Trophoblast cell (in vitro differentiated cells and primary cell): ENCODE measurements around the gene WDTC1.

Experiments used
- DNase-seq, 2 donors: peaks; one replicate each; pipeline ENCODE4 v3.0.0-alpha.2; 2016
- H2AFZ ChIP-seq: 2 replicates; pipeline ENCODE4 v1.6.1; 2013; ENCODE audit warnings: low read length, moderate library complexity, mild to moderate bottlenecking; ENCODE audit not compliant: insufficient read depth, poor library complexity
- H2AK5ac ChIP-seq: 2 replicates; pipeline ENCODE4 v1.6.1; 2013; ENCODE audit warnings: mild to moderate bottlenecking, low read length
- H2BK120ac ChIP-seq: 2 replicates; pipeline ENCODE4 v1.6.1; 2013; ENCODE audit warnings: low read length, mild to moderate bottlenecking, moderate library complexity; ENCODE audit not compliant: insufficient read depth, poor library complexity
- H2BK12ac ChIP-seq: 2 replicates; pipeline ENCODE4 v1.6.1; 2013; ENCODE audit warnings: mild to moderate bottlenecking, low read length, moderate library complexity
- H2BK5ac ChIP-seq: 2 replicates; pipeline ENCODE4 v1.6.1; 2013; ENCODE audit warnings: low read length, low read depth, moderate library complexity, mild to moderate bottlenecking; ENCODE audit not compliant: poor library complexity
- H3K14ac ChIP-seq: 2 replicates; pipeline ENCODE4 v1.6.1; 2013; ENCODE audit warnings: mild to moderate bottlenecking, low read length
- H3K18ac ChIP-seq: 2 replicates; pipeline ENCODE4 v1.6.1; 2013; ENCODE audit warnings: mild to moderate bottlenecking, low read length
- H3K23ac ChIP-seq: 2 replicates; pipeline ENCODE4 v1.6.1; 2013; ENCODE audit warnings: low read length
- H3K27ac ChIP-seq: 2 replicates; pipeline ENCODE4 v1.5.1; 2013; ENCODE audit warnings: low read depth, mild to moderate bottlenecking, inconsistent platforms, low read length, moderate library complexity
- H3K27me3 ChIP-seq: 2 replicates; pipeline ENCODE4 v1.6.1; 2013; ENCODE audit warnings: inconsistent platforms, mild to moderate bottlenecking, low read length, moderate library complexity; ENCODE audit not compliant: insufficient read depth
- H3K36me3 ChIP-seq, 2 experiments: 1 replicate in 1 of 2; 2 replicates in 1 of 2; pipeline ENCODE4 v1.6.1; 2013; ENCODE audit warnings: low read length in 2 of 2, mild to moderate bottlenecking in 2 of 2, moderate library complexity in 1 of 2; ENCODE audit not compliant: insufficient read depth in 2 of 2, control insufficient read depth in 1 of 2
- H3K4ac ChIP-seq: 2 replicates; pipeline ENCODE4 v1.6.1; 2013; ENCODE audit warnings: low read depth, mild to moderate bottlenecking, low read length, moderate library complexity
- H3K4me1 ChIP-seq, 2 experiments: 1 replicate in 1 of 2; 2 replicates in 1 of 2; pipeline ENCODE4 v1.6.1; 2013; ENCODE audit warnings: low read length in 2 of 2, mild to moderate bottlenecking in 2 of 2, moderate library complexity in 1 of 2; ENCODE audit not compliant: insufficient read depth in 2 of 2, control insufficient read depth in 1 of 2
- H3K4me2 ChIP-seq: 2 replicates; pipeline ENCODE4 v1.6.1; 2013; ENCODE audit warnings: inconsistent platforms, mild to moderate bottlenecking, low read length, moderate library complexity
- H3K4me3 ChIP-seq: 2 replicates; pipeline ENCODE4 v1.5.1; 2013; ENCODE audit warnings: mild to moderate bottlenecking, low read depth, low read length, inconsistent platforms
- H3K79me1 ChIP-seq: one replicate; pipeline ENCODE4 v1.6.1; 2013; ENCODE audit warnings: low read length
- H3K79me2 ChIP-seq: 2 replicates; pipeline ENCODE4 v1.6.1; 2013; ENCODE audit warnings: low read length, mild to moderate bottlenecking; ENCODE audit not compliant: control insufficient read depth, insufficient read depth, poor library complexity
- H3K9ac ChIP-seq: 2 replicates; pipeline ENCODE4 v1.6.1; 2013; ENCODE audit warnings: mild to moderate bottlenecking, low read length
- H3K9me3 ChIP-seq: 2 replicates; pipeline ENCODE4 v1.6.1; 2013; ENCODE audit warnings: low read depth, mild to moderate bottlenecking, control low read depth, inconsistent platforms, low read length; ENCODE audit not compliant: insufficient read depth
- H4K12ac ChIP-seq: 2 replicates; pipeline ENCODE4 v1.6.1; 2013; ENCODE audit warnings: low read depth, mild to moderate bottlenecking, low read length, moderate library complexity
- H4K8ac ChIP-seq: 2 replicates; pipeline ENCODE4 v1.6.1; 2013; ENCODE audit warnings: low read depth, mild to moderate bottlenecking, low read length, moderate library complexity
- H4K91ac ChIP-seq: one replicate; pipeline ENCODE4 v1.6.1; 2013; ENCODE audit warnings: low read depth, mild to moderate bottlenecking, low read length, moderate library complexity
- WGBS: extraction: QIAGEN DNeasy Blood & Tissue Kit; methylation state at CpG from one replicate; pipeline ENCODE4 v1.1.7; 2013; ENCODE audit warnings: missing lambda C conversion rate; ENCODE audit not compliant: insufficient read length, insufficient coverage; ENCODE audit errors: extremely low coverage; 5-methylcytosine and 5-hydroxymethylcytosine counted together

The WDTC1 gene

DNA sequence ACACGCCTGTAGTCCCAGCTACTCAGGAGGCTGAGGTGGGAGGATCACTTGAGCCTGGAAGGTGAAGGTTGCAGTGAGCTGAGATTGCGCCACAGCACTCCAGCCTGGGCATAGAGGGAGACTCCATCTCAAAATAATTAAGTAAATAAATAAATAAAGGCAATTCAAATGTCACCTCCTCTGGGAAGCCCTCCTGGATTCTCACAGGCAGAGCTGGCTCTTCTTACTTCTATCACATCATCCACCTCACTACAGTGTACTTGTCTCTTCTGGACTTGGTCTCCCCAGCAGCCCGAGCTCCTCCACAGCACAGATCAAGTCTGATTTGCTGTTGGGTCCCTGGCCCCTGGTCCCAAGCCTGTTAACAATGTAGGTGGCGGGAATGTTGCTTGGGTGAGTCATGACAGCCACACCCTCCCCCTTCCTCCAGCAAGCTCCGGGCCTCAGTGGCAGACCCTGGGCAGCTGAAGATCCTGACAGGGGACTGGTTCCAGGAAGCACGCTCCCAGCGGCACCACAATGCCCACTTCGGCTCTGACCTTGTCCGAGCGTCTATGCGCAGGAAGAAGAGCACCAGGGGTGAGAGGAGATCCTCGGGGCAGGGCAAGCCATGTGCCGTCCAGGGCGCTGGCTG is 112.7 kb downstream of the WDTC1 start:
- Histone ChIP-seq H3K14ac (no peak overlapping the region), H3K36me3 (no peaks in the 10 kb centered on the region), H3K79me1 (peaks cover 22% of the 10 kb centered on the region), H3K27ac (no peak overlapping the region), H3K4me1 (peaks cover 37 to 43% of the 10 kb centered on the region in 2 experiments), H3K9ac (no peak overlapping the region), H2BK5ac (no peak overlapping the region), H3K79me2 (peaks cover 4% of the 10 kb centered on the region), H4K91ac (no peak overlapping the region), H3K27me3 (no peaks in the 10 kb centered on the region), H2BK12ac (no peak overlapping the region), H3K4me2 (no peak overlapping the region), H3K4ac (no peak overlapping the region), H3K9me3 (peaks cover 7% of the 10 kb centered on the region), H2AFZ (no peak overlapping the region), H3K18ac (no peak overlapping the region), H2BK120ac (no peak overlapping the region), H3K23ac (no peak overlapping the region), H4K12ac (no peak overlapping the region), H3K4me3 (no peak overlapping the region), H2AK5ac (no peak overlapping the region), H4K8ac (no peak overlapping the region)
- peak in 1 of 2 donors; percentile 53 for DNase-seq
- WGBS, result no CpG with 5 or more reads among the region's 14 CpGs

DNA sequence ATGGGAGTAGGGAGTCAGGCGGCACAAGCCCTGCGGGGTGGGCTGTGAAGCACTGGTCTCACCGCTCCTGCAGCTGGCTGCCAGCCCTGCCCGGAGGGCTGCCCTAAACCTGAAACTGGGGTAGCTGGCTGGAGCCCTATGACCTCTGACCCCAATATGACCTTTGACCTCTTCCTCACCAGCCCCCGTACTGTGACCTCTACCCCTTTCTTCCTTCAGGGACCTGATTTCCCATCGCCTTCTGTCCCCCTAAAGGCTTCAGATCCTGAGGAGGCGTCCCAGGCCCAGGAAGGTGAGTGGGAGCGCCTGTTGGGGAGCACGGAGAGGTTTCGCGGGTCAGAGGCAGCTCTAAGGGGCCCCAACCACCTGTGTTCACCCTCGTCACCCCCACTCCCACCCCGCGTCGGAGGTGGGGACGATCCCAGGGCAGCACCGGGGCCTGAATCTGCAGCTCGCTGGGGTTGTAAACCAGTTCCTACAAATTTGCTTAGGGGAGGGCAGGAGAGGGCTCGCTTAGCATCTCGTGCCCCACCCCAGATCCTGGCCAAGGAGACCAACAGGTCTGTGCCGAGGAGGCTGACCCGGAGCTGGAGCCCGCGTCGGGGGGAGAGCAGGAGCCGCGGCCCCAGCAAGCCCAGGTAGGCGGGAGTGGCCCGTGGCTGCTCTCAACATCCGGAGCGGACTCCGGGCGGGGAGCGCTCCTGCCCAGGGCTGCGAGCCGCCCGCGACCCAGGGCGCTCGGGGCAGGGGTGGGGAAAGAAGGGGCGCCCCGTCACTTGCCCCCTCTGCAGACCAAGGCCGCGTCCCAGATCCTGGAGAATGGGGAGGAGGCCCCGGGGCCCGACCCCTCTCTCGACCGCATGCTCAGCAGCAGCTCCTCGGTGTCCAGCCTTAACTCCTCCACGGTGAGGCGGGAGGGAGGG is 114.7 kb downstream of the WDTC1 start:
- Histone ChIP-seq H3K18ac (peak overlapping the region; percentile 28), H3K79me2 (no peaks in the 10 kb centered on the region), H3K14ac (peak overlapping the region; percentile 33), H2BK12ac (peak overlapping the region; percentile 32), H3K4me1 (peaks cover 22 to 28% of the 10 kb centered on the region in 2 experiments), H3K27me3 (no peaks in the 10 kb centered on the region), H4K8ac (peak overlapping the region; percentile 39), H4K12ac (peak overlapping the region; percentile 24), H2BK5ac (peak overlapping the region; percentile 24), H2AFZ (peak overlapping the region; percentile 67), H3K4me3 (peak overlapping the region; percentile 60), H3K79me1 (peaks cover 11% of the 10 kb centered on the region), H2BK120ac (peak overlapping the region; percentile 18), H3K4me2 (peak overlapping the region; percentile 66), H3K9me3 (peaks cover 6% of the 10 kb centered on the region), H2AK5ac (peak overlapping the region; percentile 1), H3K23ac (no peak overlapping the region), H3K36me3 (peaks cover 0 to 4% of the 10 kb centered on the region in 2 experiments), H4K91ac (peak overlapping the region; percentile 78), H3K4ac (peak overlapping the region; percentile 7), H3K9ac (no peak overlapping the region), H3K27ac (no peak overlapping the region)
- peak; percentile 74 to 76 for DNase-seq
- no CpG with 5 or more reads among the region's 51 CpGs for WGBS

DNA sequence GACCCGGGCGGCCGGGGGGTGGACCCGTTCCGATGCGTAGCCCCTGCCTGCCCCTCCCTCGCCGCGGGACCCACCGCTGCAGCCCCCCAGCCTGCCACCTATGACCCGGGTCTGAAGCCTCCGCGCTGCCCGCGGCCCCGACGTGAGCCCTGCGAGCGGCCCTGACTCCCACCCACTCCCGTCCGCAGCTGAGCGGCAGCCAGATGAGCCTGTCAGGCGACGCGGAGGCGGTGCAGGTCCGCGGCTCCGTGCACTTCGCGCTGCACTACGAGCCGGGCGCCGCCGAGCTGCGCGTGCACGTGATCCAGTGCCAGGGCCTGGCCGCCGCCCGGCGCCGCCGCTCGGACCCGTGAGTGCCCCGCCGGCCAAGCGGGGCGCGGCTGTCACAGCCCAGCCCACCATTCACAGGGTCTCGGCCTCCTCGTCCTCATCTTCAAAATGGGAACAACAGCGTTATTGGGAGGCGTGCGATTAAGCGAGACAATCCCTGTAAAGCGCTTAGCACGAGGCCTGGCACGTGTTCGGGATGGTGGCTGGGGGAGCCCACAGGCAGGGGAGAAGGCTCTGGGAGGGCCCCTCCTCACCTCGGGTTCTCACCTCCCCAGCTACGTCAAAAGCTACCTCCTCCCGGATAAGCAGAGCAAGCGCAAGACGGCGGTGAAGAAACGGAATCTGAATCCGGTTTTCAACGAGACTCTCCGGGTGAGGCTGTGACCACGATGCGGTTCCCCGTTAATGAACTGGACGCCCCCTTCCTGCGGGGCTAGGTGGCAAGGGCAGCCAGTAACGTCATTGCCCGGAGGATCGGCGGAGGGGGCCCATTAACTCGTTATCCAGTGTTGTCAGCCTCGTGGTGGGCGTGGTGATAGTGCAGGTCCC is 115.6 kb downstream of the WDTC1 start:
- Histone ChIP-seq H3K9ac (no peak overlapping the region), H3K14ac (peak overlapping the region; percentile 0), H3K27me3 (no peaks in the 10 kb centered on the region), H3K4ac (no peak overlapping the region), H2BK120ac (peak overlapping the region; percentile 9), H2BK12ac (no peak overlapping the region), H3K23ac (no peak overlapping the region), H2AFZ (peak overlapping the region; percentile 67), H3K36me3 (peaks cover 0 to 4% of the 10 kb centered on the region in 2 experiments), H3K9me3 (peaks cover 6% of the 10 kb centered on the region), H2AK5ac (no peak overlapping the region), H3K4me2 (peak overlapping the region; percentile 66), H4K8ac (peak overlapping the region; percentile 8), H2BK5ac (no peak overlapping the region), H3K18ac (peak overlapping the region; percentile 27), H3K27ac (no peak overlapping the region), H3K79me2 (no peaks in the 10 kb centered on the region), H3K4me1 (peaks cover 22 to 28% of the 10 kb centered on the region in 2 experiments), H4K91ac (peak overlapping the region; percentile 56), H3K4me3 (peak overlapping the region; percentile 60), H4K12ac (no peak overlapping the region), H3K79me1 (peaks cover 11% of the 10 kb centered on the region)
- peak; percentile 40 to 50 for DNase-seq
- WGBS, result no CpG with 5 or more reads among the region's 84 CpGs
